Subcutaneous abdominal adipose tissue (tissue), 5 donors: ENCODE measurements around the gene SUZ12.
"Not testable (repeated sequence)": the region's sequence is repeated elsewhere in the genome, so short reads cannot be mapped to it uniquely, and the experiment has no call there.

Experiments used
- H3K27ac ChIP-seq: one replicate; pipeline ENCODE4 v1.7.0; 2013; ENCODE audit warnings: low read depth, mild to moderate bottlenecking, inconsistent platforms, low read length, moderate library complexity
- H3K27me3 ChIP-seq, 5 donors: one replicate each; pipeline ENCODE4 v1.7.0; 2013; ENCODE audit warnings: low read length in 5 of 5, inconsistent platforms in 1 of 5; ENCODE audit not compliant: control insufficient read depth in 5 of 5, insufficient read depth in 4 of 5
- H3K36me3 ChIP-seq, 5 donors: one replicate each; pipeline ENCODE4 v1.7.0; 2013; ENCODE audit warnings: low read length in 5 of 5; ENCODE audit not compliant: control insufficient read depth in 5 of 5, insufficient read depth in 5 of 5
- H3K4me1 ChIP-seq, 5 donors: one replicate each; pipeline ENCODE4 v1.7.0; 2013; ENCODE audit warnings: low read length in 5 of 5, mild to moderate bottlenecking in 3 of 5, moderate library complexity in 1 of 5; ENCODE audit not compliant: control insufficient read depth in 5 of 5, insufficient read depth in 5 of 5
- H3K4me3 ChIP-seq, 5 donors: one replicate each; pipeline ENCODE4 v1.7.0; 2013; ENCODE audit warnings: low read length in 5 of 5, low read depth in 1 of 5
- H3K9ac ChIP-seq, 5 donors: one replicate each; pipeline ENCODE4 v1.7.0; 2013; ENCODE audit warnings: low read length in 5 of 5, mild to moderate bottlenecking in 4 of 5, moderate library complexity in 3 of 5
- H3K9me3 ChIP-seq, 5 donors: one replicate each; pipeline ENCODE4 v1.7.0; 2013; ENCODE audit warnings: low read length in 5 of 5; ENCODE audit not compliant: control insufficient read depth in 5 of 5
- donor health status: healthy.
- donor health status: healthy.
- donor health status: healthy.
- donor health status: healthy.
- donor health status: healthy.

SUZ12 gene

GRCh38 chr17:31941916-31942315 is 5.1 kb downstream of the SUZ12 start:
- H3K4me1 ChIP-seq, result peaks cover 0 to 13% (median 7%) of the 10 kb centered on the region in 5 donors
- H3K36me3 ChIP-seq, H3K4me3 ChIP-seq: not testable (repeated sequence)

GRCh38 chr17:31942396-31942795 is 5.6 kb downstream of the SUZ12 start:
- H3K9me3 ChIP-seq, H3K27me3 ChIP-seq, H3K27ac ChIP-seq, H3K36me3 ChIP-seq, H3K4me3 ChIP-seq, H3K9ac ChIP-seq: not testable (repeated sequence)
- H3K4me1 ChIP-seq, result peaks cover 0 to 13% (median 7%) of the 10 kb centered on the region in 5 donors

More at GRCh38 chr17:31941916-31942315, 5.1 kb downstream of the SUZ12 start:
- not testable (repeated sequence) for H3K9me3 ChIP-seq, H3K9ac ChIP-seq, H3K27me3 ChIP-seq, H3K27ac ChIP-seq

- not testable (repeated sequence) for H3K27me3 ChIP-seq, H3K9me3 ChIP-seq, H3K27ac ChIP-seq, H3K9ac ChIP-seq, H3K4me1 ChIP-seq, H3K4me3 ChIP-seq
- H3K36me3 ChIP-seq, result peaks cover 0 to 24% (median 9%) of the 10 kb centered on the region in 5 donors
These were observed 15.1 kb downstream of the SUZ12 start for GRCh38 chr17:31951953-31952352.

- not testable (repeated sequence) for H3K9ac ChIP-seq, H3K27ac ChIP-seq, H3K27me3 ChIP-seq, H3K4me3 ChIP-seq, H3K9me3 ChIP-seq, H3K4me1 ChIP-seq
- peaks cover 9 to 31% (median 13%) of the 10 kb centered on the region in 5 donors for H3K36me3 ChIP-seq
These were observed 27.3 kb downstream of the SUZ12 start for GRCh38 chr17:31964131-31964530.

- Histone ChIP-seq H3K36me3 (peaks cover 2 to 17% (median 6%) of the 10 kb centered on the region in 5 donors), H3K4me1 (no peaks in the 10 kb centered on the region), H3K9me3 (no peaks in the 10 kb centered on the region), H3K27ac (no peak overlapping the region), H3K9ac (no peak overlapping the region), H3K27me3 (no peaks in the 10 kb centered on the region), H3K4me3 (no peak overlapping the region)
These were observed 30.8 kb downstream of the SUZ12 start for GRCh38 chr17:31967648-31968047.

- H3K27ac ChIP-seq, H3K9ac ChIP-seq, H3K4me3 ChIP-seq, H3K9me3 ChIP-seq, H3K27me3 ChIP-seq, H3K4me1 ChIP-seq: not testable (repeated sequence)
- peaks cover 4 to 24% (median 6%) of the 10 kb centered on the region in 5 donors for H3K36me3 ChIP-seq
These were observed 33.6 kb downstream of the SUZ12 start for GRCh38 chr17:31970416-31970815.

GRCh38 chr17:31974269-31975071 is 37.7 kb downstream of the SUZ12 start:
- H3K4me3 ChIP-seq, H3K9me3 ChIP-seq, H3K4me1 ChIP-seq, H3K9ac ChIP-seq, H3K27ac ChIP-seq, H3K27me3 ChIP-seq: not testable (repeated sequence)
- peaks cover 5 to 24% (median 11%) of the 10 kb centered on the region in 5 donors for H3K36me3 ChIP-seq

GRCh38 chr17:31975391-31975790 is 38.6 kb downstream of the SUZ12 start:
- H3K4me1 ChIP-seq, H3K27ac ChIP-seq, H3K9me3 ChIP-seq, H3K27me3 ChIP-seq, H3K4me3 ChIP-seq, H3K9ac ChIP-seq: not testable (repeated sequence)
- peaks cover 5 to 26% (median 11%) of the 10 kb centered on the region in 5 donors for H3K36me3 ChIP-seq

GRCh38 chr17:31991821-31992220 is 55.0 kb downstream of the SUZ12 start:
- not testable (repeated sequence) for H3K27me3 ChIP-seq, H3K4me1 ChIP-seq, H3K4me3 ChIP-seq, H3K9me3 ChIP-seq, H3K27ac ChIP-seq, H3K9ac ChIP-seq
- H3K36me3 ChIP-seq, result peaks cover 26 to 67% (median 52%) of the 10 kb centered on the region in 5 donors

GRCh38 chr17:31997005-31997404 is 60.2 kb downstream of the SUZ12 start:
- Histone ChIP-seq H3K27me3 (no peaks in the 10 kb centered on the region), H3K9ac (no peak overlapping the region), H3K36me3 (peaks cover 33 to 59% (median 45%) of the 10 kb centered on the region in 5 donors), H3K9me3 (no peaks in the 10 kb centered on the region), H3K4me3 (no peak overlapping the region), H3K4me1 (no peaks in the 10 kb centered on the region), H3K27ac (no peak overlapping the region)
